HepG2 (cell line): ENCODE data around the gene ARGLU1.

Experiments used
- CTCF ChIP-seq: sonication (generic); formaldehyde crosslinking; IDR thresholded peaks from 2 replicates; pipeline ENCODE4 v1.5.0; 2020; ENCODE audit warnings: mild to moderate bottlenecking, missing genetic modification reagents, moderate library complexity
- JDP2 ChIP-seq: sonication (generic); formaldehyde crosslinking; IDR thresholded peaks from 2 replicates; pipeline ENCODE4 v1.8.1; 2022; ENCODE audit warnings: missing genetic modification reagents, borderline replicate concordance
- SP1 ChIP-seq, 2 experiments: fragments of 450-650 bp in 1 of 2; sonication (generic) in 1 of 2; formaldehyde crosslinking in 1 of 2; IDR thresholded peaks; 2 replicates each; pipeline versions ENCODE4 v1.4.0 to v1.6.1; 2016 to 2020; ENCODE audit warnings: missing genetic modification reagents in 1 of 2
- ZBTB34 ChIP-seq: sonication (generic); formaldehyde crosslinking; IDR thresholded peaks from 2 replicates; pipeline ENCODE4 v1.8.0; 2022; ENCODE audit warnings: mild to moderate bottlenecking, missing genetic modification reagents
- ZHX1 ChIP-seq: sonication (generic); formaldehyde crosslinking; IDR thresholded peaks from 2 replicates; pipeline ENCODE4 v1.8.1; 2022; ENCODE audit warnings: low read depth, mild to moderate bottlenecking, missing genetic modification reagents
- ZNF205 ChIP-seq: IDR thresholded peaks from 2 replicates; pipeline ENCODE4 v1.6.1; 2018; ENCODE audit warnings: missing biosample characterization, missing genetic modification reagents

- TF ChIP-seq CTCF (CRISPR knock-in tag) (no peak), SP1 (IDR thresholded peaks at IDR 0.05) (no peak), SP1 (CRISPR knock-in tag; IDR thresholded peaks at IDR 0.05) (no peak), JDP2 (CRISPR knock-in tag) (no peak), ZHX1 (no peak), ZNF205 (CRISPR knock-in tag) (no peak), ZBTB34 (CRISPR knock-in tag) (no peak)
Observed at GRCh38 chr13:106522898-106523525, 44.9 kb downstream of the ARGLU1 start.
